HG03135 (cell line): ENCODE data around the gene ENTREP3.
"Not testable (repeated sequence)": the region's sequence is repeated elsewhere in the genome, so short reads cannot be mapped to it uniquely, and the experiment has no call there.

Source experiments
- ATAC-seq: cut with Tn5 transposase; IDR thresholded peaks from one replicate; pipeline ENCODE4 v1.9.1; 2021; ENCODE audit warnings: mild to moderate bottlenecking, moderate library complexity; ENCODE audit not compliant: unreplicated experiment

The ENTREP3 gene

DNA sequence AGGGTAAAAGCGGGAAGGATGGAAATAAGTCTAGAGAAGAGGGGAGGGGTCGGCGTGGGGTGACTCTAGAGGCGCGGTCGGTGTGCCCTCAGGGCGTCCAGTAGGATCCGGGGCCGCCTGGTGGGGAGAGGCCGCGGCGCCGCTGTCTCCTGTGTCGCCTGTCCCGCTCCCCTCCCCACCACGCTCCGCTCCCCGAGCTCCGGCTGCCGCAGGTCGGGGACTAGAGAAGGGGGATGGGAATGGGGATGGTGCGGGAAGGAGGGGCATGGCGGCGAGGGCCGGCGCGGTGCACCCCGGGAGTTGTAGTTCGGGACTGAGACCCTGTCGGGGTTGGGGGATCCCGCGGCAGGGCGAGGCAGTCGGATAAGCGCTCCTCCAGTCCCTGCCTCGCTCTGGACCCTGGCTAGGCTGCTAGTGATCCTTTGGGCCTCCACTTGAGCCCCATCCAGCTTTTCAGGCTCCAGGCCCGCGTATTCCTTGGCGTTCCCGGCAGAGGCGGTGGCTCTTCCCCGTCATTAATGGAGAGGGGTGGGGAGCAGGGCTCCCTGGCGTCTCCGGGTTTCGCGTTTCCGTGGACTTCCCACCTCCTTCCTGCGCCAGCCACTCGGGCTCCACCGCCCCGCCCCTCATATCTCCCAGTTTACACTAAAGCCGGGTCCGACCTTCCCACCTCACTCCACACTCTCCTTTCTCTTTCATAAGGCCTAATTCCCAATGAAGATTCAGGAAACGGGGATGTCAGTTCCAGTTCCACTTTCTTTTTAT is at the start of gene ENTREP3:
Gene ENTREP3 (minus strand): TSS at position 241 of the 765 bp plus-strand sequence. CDS start 606 bp downstream, outside the sequence.
- peak; percentile 51 for ATAC-seq

- ATAC-seq, result no peak
These were observed 49.3 kb upstream of the ENTREP3 start for GRCh38 chr1:155304558-155305063.

- ATAC-seq, result no peak
These were observed 46.1 kb upstream of the ENTREP3 start, which contains the start of gene PKLR for GRCh38 chr1:155301342-155301841. Gene PKLR, minus strand, starts transcription at chr1:155301438. Its CDS starts 43 bp downstream, at chr1:155301395.

- no peak for ATAC-seq
These were observed 45.5 kb upstream of the ENTREP3 start for GRCh38 chr1:155300553-155301329.

DNA sequence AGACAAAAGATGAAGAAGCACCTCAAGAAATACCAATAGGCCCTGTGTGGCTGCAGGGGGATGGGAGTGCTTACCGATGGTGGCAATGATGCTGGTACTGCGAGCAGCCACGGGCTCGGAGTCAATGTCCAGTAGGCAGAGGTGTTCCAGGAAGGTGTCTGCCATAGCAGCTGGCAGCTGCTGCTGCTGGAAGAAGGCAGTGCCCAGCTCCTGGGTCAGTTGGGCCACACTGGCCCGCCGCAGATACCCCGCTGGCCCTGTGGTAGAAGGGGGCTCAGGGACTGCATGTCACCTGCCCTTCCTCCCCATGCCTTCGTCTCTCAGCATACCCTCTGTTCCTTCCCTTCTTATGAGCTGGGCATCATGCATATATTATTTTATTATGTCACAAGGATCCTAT is 44.7 kb upstream of the ENTREP3 start:
- no peak for ATAC-seq

DNA sequence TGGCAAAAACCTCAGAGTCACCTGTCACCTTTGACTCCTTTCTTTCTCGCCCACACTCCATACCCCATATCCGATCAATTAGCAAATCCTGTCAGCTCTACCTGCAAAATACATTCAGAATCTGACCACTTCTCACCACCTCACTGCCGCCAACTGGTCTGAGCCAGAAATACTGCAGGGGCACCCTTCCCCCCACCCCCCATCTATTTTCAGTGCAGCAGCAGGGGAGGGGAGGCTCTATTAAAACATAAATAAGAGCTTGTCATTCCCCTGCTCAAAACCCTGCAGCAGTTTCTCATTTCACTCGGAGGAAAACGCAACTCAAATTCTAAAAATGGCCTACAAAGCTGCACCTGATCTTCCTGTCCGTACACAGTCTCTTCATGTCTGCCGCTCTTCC is 42.1 kb upstream of the ENTREP3 start:
- ATAC-seq, result no peak

DNA sequence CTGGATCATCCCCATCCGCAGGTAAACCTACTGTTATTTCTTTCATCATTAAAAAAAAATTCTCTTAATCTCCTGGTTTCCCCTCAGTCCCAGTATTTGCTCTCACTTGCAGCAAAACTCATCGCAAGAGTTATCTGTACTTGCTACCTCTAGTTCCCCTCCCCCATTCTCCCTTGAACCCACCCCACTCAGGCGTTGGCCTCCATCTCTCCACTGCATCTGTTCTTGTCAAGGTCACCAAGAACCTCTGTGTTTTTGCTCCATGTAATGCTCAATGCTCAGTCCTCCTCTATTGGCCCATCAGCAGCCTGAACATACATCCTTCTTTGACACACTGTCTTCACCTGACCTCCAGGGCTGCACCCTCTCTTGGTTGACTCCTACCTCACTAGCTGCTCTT is 41.4 kb upstream of the ENTREP3 start:
- ATAC-seq, result no peak

GRCh38 chr1:155295942-155296267 is 40.6 kb upstream of the ENTREP3 start:
- no peak for ATAC-seq

DNA sequence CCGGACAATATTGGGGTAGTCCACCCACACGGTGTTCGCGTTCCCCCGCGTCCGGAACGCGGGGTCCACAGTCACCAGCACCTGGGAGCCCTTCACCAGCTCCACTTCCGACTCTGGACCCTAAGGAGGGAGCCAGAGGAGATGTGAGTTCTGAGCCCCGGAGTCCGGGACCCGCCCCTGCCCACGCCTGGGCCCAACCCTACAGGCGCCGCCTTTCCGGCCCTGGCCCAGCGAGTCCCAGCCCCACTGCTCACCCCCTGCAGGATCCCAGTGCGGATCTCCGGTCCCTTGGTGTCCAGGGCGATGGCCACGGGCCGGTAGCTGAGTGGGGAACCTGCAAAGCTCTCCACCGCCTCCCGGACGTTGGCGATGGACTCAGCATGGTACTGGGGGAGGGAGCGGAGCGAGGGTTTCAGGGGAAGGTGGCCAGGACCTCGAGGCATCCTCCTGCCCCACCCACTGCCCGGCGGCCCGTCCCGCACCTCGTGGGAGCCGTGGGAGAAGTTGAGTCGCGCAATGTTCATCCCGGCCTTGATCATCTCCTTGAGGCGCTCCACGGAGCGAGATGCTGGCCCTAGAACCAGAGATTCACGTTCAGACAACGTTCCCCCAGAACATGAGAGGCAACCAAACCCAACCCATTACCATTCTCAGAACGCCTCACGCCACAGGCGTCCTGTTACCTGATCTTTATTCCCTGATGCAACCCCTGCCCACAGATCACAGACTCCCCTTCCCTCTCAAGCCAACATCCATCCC is 40.1 kb upstream of the ENTREP3 start:
- ATAC-seq, result no peak

DNA sequence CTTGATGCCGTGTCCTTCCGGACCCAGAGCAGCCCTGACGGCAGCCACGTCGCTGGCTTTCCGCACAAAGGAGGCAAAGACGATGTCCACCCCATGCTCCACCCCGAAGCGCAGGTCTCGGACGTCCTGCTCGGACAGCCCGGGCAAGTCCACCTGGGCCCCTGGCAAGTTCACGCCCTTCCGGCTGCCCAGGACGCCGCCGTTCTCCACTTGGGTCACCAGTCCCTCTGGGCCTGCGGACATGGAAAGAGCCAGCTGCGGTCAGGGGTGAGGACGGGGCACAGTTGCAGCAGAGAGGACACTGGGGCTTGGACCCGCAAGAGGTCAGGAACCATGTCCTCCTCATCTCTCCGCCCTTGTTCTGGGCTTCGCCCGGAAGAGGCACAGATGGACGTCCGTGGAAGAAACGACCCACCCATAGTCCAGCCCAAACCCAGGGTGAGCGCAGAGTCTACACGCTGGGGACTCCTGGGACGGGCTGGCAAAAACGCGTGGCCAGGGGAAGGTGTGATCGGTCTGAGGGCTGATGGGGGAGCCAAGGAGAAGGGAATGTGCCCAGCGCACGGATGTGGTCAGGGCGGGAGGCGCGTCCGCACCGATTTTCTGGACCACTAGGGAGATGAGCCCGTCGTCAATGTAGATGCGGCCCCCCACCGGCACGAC is 39.4 kb upstream of the ENTREP3 start:
- no peak for ATAC-seq

GRCh38 chr1:155293086-155293749 is 37.9 kb upstream of the ENTREP3 start:
- no peak for ATAC-seq

- not testable (repeated sequence) for ATAC-seq
These were observed 35.7 kb upstream of the ENTREP3 start for GRCh38 chr1:155291006-155291405.

DNA sequence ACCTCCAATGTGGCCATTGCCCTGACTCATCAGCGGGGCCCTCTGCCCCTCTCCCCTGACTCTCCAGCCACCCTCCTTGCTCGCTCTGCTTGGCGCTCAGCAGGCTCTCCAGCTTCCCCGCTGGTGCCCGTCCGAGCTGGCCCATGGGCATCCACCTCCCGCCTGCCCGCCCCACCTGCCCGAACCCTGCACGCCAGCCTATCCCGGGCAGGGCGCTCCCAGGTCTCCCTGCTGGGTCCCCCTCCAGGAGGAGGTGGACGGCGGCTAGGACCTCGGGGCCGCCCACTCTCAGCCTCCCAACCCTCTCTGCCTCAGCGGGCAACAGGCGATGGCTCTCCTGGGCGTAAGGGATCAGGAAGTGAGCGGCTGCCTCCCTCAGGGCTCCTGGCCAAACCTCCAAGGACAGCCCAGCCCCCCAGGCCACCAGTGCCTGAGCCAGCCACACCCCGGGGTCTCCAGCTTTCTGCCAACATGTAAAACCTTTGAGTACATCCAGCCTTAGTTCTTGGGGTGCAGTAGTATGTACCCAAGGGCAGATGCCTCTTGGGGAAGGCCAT is 32.8 kb upstream of the ENTREP3 start:
- ATAC-seq, result no peak

DNA sequence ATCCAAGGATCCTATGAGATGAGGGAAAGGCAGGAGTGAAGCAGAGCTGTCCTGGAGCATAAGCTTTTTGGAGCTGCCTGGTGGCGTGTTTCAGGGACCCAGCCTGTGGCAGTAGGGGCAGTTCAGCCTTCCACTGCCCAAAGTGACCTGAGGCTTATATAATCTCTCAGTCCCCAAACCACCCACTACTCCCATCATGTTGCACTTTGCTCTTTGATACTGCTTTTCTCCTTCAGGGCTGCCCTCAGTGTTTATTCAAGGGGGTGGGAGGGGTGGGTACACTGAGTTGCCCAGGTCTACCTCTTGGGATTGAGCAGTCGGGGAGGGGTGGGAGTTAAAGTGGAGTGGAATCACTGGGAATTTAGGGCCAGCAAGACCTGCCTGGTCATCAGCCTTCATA is 31.3 kb upstream of the ENTREP3 start:
- no peak for ATAC-seq

GRCh38 chr1:155285631-155286044 is 30.4 kb upstream of the ENTREP3 start:
- ATAC-seq, result no peak

- ATAC-seq, result no peak
These were observed 29.8 kb upstream of the ENTREP3 start for GRCh38 chr1:155285063-155285462.

GRCh38 chr1:155284476-155284875 is 29.2 kb upstream of the ENTREP3 start:
- ATAC-seq, result no peak

DNA sequence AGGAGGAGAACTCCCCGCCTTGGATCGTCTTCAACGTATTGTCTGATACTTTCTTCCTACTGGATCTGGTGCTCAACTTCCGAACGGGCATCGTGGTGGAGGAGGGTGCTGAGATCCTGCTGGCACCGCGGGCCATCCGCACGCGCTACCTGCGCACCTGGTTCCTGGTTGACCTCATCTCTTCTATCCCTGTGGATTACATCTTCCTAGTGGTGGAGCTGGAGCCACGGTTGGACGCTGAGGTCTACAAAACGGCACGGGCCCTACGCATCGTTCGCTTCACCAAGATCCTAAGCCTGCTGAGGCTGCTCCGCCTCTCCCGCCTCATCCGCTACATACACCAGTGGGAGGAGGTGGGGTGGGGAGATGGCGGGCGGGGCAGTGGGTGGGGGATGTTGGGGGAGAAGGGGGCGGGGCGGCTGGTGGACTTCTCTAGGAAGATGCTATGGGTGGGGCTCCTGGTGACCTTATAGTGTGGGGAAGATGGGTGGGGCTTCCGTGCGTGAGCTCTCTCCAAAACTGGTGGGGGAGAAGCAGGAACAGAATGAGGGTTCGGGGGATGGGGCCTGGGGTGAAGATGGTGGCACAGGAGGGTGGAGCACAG is 27.3 kb upstream of the ENTREP3 start:
- ATAC-seq, result no peak

DNA sequence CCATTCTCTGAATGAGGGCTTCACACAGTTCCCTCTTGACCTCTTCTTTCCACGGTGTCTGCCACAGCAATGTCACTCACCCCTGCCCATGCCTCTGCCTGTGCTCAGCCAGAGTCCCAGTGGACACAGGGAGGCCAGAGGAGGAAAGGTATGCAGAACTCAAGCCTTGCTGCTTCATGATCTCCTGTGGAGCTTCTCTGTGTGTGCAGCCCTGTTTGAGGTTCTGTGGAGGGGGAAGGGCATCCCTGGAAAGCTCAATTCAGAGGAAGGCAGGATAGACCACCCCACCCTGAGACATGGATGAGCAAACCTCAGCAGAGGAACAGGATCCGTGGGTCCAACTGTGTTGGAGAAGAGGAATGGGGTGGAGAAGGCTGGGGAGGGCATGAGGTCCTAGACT is 24.0 kb upstream of the ENTREP3 start:
- ATAC-seq, result no peak
